HG02970 (cell line): ENCODE results near the gene THEMIS.
"Not testable (repeated sequence)": the region's sequence is repeated elsewhere in the genome, so short reads cannot be mapped to it uniquely, and the experiment has no call there.

Experiments used
- ATAC-seq: cut with Tn5 transposase; IDR thresholded peaks from one replicate; pipeline ENCODE4 v1.9.1; 2021; ENCODE audit warnings: mild to moderate bottlenecking, moderate library complexity, moderate number of reproducible peaks; ENCODE audit not compliant: unreplicated experiment, low FRiP score

THEMIS gene

GRCh38 chr6:127900935-127901334 is at the start of gene THEMIS:
THEMIS (minus strand) TSS chr6:127901058; CDS start chr6:127900932, 126 bp downstream.
- no peak for ATAC-seq

- no peak for ATAC-seq
These were observed 48.4 kb upstream of the THEMIS start for GRCh38 chr6:127949251-127949650.

- ATAC-seq, result no peak
These were observed 45.5 kb upstream of the THEMIS start for GRCh38 chr6:127946388-127946787.

GRCh38 chr6:127945434-127946097 is 44.7 kb upstream of the THEMIS start:
- no peak for ATAC-seq

GRCh38 chr6:127941228-127941627 is 40.4 kb upstream of the THEMIS start:
- no peak for ATAC-seq

GRCh38 chr6:127939442-127940066 is 38.7 kb upstream of the THEMIS start:
- no peak for ATAC-seq

GRCh38 chr6:127938701-127939100 is 37.8 kb upstream of the THEMIS start:
- ATAC-seq, result no peak

- no peak for ATAC-seq
These were observed 36.9 kb upstream of the THEMIS start for GRCh38 chr6:127937747-127938146.

GRCh38 chr6:127937102-127937501 is 36.2 kb upstream of the THEMIS start:
- ATAC-seq, result no peak

GRCh38 chr6:127934956-127935355 is 34.1 kb upstream of the THEMIS start:
- no peak for ATAC-seq

- no peak for ATAC-seq
These were observed 33.3 kb upstream of the THEMIS start for GRCh38 chr6:127933852-127934840.

- ATAC-seq, result no peak
These were observed 32.3 kb upstream of the THEMIS start for GRCh38 chr6:127933137-127933536.

- ATAC-seq, result no peak
These were observed 31.9 kb upstream of the THEMIS start for GRCh38 chr6:127932708-127933107.

GRCh38 chr6:127926441-127926840 is 25.6 kb upstream of the THEMIS start:
- ATAC-seq, result not testable (repeated sequence)

- ATAC-seq, result no peak
These were observed 23.6 kb upstream of the THEMIS start for GRCh38 chr6:127924440-127924839.

GRCh38 chr6:127924031-127924430 is 23.2 kb upstream of the THEMIS start:
- no peak for ATAC-seq

- ATAC-seq, result no peak
These were observed 22.3 kb upstream of the THEMIS start for GRCh38 chr6:127923135-127923534.

GRCh38 chr6:127921982-127922381 is 21.1 kb upstream of the THEMIS start:
- no peak for ATAC-seq

- ATAC-seq, result no peak
These were observed 19.9 kb upstream of the THEMIS start for GRCh38 chr6:127920804-127921203.

GRCh38 chr6:127918506-127919427 is 17.9 kb upstream of the THEMIS start:
- no peak for ATAC-seq
